HG03135 (cell line): ENCODE data around the gene PLA2G6.

Experiments
- ATAC-seq: cut with Tn5 transposase; IDR thresholded peaks from one replicate; pipeline ENCODE4 v1.9.1; 2021; ENCODE audit warnings: mild to moderate bottlenecking, moderate library complexity; ENCODE audit not compliant: unreplicated experiment

PLA2G6 gene

DNA sequence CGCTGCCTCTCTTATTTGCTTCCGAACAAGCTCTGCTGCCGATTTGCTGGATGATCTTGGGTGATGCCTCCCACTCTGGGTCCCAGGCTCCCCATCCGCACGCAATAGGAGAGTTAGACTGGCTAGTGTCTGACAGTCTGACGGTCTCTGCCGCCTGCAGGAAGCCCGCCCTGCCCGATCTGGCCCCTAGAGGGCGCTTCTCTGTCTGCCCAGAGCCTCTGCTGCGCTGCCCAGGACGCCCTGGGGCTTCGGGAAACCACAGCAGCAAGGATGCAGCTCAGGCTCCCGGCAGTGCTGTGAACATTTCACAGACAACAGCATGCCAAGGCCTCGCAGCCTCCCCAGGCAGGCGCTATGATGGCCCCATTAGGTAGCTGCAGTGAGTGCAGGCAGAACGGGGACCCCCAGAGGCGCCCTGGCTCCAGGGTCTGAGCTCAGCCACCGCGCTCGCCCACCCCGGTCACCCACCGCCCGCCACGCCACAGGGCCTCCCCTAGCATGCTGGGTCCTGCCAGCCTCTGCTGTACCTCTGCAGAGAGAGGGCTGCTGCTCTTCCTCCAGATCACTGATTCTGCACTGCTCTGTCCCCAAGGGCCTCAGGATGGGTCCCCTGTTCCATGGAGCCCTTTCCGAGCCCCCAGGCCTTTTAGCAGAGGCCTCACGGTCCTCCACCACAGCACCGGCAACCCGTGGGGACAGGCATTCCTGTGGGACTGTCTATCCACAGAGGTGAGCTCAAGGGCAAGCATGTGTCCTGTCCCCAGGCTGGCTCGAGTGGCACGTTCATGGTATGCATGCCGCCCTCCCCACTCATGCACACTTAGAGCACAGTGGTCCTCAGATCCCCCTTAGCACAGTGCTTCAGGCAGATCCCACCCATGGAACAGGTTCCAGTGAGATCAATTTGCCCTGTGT, 66.9 kb downstream of the PLA2G6 start:
- ATAC-seq: no peak

GRCh38 chr22:38112381-38112780, 69.2 kb downstream of the PLA2G6 start:
- no peak for ATAC-seq

DNA sequence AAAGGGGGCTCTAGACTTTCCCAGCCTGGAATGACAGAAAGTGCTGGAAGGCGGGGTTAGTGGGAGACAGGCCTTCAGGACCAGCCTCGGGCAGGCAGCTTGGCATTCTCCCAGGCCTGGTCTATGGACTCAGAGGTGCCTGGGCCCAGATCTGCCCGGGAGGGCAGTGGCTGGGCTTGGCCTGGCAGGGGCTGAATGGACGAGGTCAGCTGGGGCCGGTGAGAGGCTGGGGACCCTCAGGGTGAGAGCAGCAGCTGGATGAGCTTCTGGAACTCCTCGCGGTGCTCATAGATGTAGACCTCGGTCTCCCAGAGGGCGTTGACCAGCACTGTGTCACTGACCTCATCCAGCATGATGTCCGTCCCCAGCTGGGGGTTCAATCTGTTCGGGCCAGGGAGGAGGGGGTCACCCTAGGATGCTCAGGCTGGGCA, 69.7 kb downstream of the PLA2G6 start:
- ATAC-seq: no peak

DNA sequence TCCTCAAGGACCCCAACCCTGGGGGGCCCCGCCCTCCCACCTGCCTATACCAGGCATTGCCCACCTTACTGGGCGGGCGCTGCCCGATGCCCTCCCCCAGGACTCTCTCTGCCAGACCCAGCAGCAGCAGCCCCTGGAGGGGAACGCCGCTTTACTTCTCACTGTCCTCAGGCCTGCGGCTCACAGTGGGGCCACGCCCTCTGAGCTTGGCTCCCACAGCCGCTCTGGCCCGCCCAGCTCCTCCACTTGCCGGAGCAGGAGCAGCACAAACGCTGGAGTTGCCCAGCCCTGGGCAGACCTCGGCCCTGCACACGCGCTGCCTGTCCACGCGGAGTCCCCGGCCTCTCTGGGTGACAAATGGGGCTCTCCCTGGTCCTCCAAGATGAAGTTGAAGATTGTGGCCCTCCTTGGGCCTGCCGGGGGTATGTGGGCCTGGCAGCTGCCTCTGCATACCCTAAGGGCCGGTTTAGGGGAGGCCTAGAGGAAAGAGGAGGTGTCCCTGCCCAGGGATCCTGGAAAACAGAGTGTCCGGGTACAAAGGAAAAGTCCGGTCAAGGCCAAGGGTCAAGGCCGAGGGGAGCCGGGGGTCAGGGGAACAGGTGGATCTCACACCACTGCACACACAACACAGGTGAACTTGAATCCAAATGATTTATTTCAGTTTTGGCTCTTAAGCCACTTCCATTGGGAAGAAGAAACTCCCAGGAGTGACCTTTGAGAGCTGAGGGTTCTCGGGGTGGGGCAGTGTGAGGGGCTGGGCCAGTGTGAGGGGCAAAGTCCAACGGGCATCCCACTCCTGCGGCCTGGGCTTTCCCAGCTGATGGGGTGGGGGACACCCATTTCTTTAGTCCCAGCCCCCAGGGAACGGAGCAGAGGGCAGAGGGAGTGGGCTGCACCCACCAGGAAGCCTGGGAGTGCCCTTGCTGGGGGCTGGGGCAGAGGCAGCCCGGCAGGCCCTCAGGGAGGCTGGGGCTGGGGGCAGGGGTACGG, 70.5 kb downstream of the PLA2G6 start:
- no peak for ATAC-seq

- ATAC-seq: no peak
These were observed 71.4 kb downstream of the PLA2G6 start, which contains the start of gene BAIAP2L2 for GRCh38 chr22:38110008-38110862. Gene BAIAP2L2 (minus strand): TSS chr22:38110684. CDS start chr22:38110525, 159 bp downstream.

DNA sequence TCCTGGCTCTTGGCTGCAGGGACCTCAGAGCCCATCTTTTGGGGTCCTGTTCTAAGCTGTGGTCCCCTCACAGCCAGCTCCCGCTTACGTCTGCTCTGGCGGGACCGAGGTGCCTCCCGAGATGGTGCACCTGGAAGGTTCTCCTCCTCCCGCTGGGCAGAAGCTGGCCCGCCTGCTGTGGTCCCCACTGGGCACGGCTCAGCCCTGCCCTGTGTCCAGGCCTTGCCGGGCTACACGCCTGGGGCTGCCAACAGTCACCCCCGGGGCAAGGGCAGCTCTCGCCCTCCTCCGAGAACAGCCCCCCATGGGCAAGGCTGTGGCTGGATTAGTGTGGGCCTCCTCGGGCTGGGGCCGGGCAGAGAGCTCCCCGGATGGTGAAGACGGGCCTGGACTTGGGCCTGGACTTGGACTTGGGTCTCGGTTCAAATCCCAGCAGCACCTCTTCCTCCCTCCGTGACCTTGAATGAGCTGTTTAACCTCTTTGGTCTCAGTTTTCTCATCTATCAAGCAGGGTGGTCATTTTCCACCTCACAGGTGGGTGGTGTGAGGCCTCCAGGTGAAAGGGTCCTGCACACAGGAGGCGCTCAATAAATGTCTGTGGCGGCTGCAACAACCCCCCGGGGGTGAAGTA, 72.1 kb downstream of the PLA2G6 start:
- ATAC-seq: no peak

DNA sequence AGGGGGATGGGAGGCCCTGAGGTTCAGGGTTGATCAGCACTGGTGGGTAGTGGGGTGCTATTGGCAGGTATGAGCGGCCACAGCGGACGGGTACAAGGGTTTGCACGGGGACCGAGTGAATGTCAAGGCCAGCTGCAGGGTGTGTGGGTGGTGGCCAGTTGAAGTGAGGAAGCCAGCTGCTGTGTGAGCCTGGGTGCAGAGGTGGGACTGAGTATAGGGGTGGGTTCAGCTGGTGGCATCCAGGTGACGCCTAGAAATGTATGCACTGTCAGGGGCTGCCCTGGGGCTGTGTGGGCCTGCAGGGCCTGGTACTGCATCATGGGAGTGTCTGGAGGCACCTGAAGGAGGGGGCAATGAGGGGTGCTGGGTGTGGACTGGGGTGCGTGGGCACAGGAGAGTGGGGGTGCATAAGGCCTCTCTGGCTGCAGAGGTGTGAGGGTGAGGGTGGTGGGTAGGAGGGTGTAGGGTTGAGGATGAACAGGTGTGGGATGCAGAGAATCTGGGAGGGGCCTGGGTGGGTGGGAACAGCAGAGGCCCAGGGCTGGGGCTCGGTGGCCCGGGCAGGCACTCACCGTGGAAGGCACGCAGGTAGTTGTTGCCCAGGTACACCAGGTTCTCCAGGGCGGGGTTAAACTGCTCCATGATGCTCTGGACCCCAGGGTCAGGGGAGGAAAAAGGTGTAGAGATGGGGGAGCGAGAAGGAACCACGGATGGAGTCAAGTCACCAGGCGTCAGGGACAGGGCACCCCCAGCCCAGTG, 72.9 kb downstream of the PLA2G6 start:
- ATAC-seq: no peak

- ATAC-seq: no peak
These were observed 73.7 kb downstream of the PLA2G6 start for GRCh38 chr22:38107692-38108515.

- ATAC-seq: no peak
These were observed 74.6 kb downstream of the PLA2G6 start for GRCh38 chr22:38106814-38107578.

GRCh38 chr22:38104084-38104483, 77.5 kb downstream of the PLA2G6 start:
- ATAC-seq: no peak

DNA sequence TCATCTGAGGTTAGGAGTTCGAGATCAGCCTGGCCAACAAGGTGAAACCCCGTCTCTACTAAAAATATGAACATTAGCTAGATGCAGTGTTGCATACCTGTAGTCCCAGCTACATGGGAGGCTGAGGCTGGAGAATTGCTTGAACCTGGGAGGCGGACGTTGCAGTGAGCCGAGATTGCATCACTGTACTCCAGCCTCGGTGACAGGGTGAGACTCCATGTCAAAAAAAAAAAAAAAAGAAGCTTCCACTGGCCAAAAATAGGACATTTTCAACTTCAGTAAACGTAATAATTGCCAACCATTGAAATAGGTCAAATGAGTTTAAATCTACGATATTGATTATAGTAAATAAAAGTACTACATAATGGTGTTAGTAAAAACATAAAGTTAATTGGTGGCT, 78.0 kb downstream of the PLA2G6 start:
- no peak for ATAC-seq

GRCh38 chr22:38098410-38099249, 83.0 kb downstream of the PLA2G6 start:
- no peak for ATAC-seq

GRCh38 chr22:38097557-38098409, 83.8 kb downstream of the PLA2G6 start:
- ATAC-seq: no peak

GRCh38 chr22:38097058-38097457, 84.6 kb downstream of the PLA2G6 start:
- ATAC-seq: no peak

DNA sequence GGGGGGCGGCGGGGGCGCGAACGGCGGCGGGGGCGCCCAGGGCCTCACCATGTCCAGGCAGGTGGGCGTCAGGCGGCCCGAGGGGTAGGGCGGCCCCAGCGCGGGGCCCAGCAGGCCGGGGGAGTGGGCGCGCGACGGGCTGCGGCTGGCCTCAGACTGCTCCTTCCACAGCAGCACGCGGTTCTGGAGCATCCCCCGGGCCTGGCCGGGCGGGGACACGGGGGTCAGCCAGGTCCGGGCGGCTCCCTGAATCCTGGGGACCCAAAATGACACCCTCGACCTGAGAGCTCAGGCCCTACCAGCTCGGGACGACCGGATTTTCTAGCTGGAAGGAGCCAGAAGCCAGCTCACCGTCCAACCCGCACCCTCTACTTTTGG, 92.2 kb downstream of the PLA2G6 start:
- no peak for ATAC-seq
